Heart right ventricle (tissue), 16 donors: ENCODE measurements around the gene NEUROD6. TPM values are rescaled to one million over a fixed set of nuclear protein-coding genes. Genes with fewer than 3 reads are reported as not detected.

Experiments used
- ATAC-seq, 8 donors: fragments of 200-7000 bp; cut with Tn5 transposase; one replicate each; pipeline ENCODE4 v1.9.1; 2020; ENCODE audit warnings: mild to moderate bottlenecking in 8 of 8, moderate library complexity in 8 of 8, moderate number of reproducible peaks in 1 of 8
- DNase-seq, 2 donors: peaks; one replicate each; pipeline ENCODE4 v3.0.0-alpha.2; 2020
- H3K27ac ChIP-seq, 10 donors: fragments of 200-600 bp; sonication (generic) in 2 of 10; one replicate each; pipeline versions ENCODE4 v1.5.0 to v1.8.0; 2020 to 2022; ENCODE audit warnings: mild to moderate bottlenecking in 3 of 10
- H3K27me3 ChIP-seq, 7 donors: fragments of 200-600 bp; one replicate each; pipeline ENCODE4 v1.8.0; 2021 to 2022; ENCODE audit warnings: mild to moderate bottlenecking in 2 of 7
- H3K36me3 ChIP-seq, 9 donors: fragments of 200-600 bp; sonication (generic) in 1 of 9; one replicate each; pipeline versions ENCODE4 v1.5.0 to v1.8.0; 2020 to 2022; ENCODE audit warnings: mild to moderate bottlenecking in 2 of 9
- H3K4me1 ChIP-seq, 9 donors: fragments of 200-600 bp; sonication (generic) in 1 of 9; one replicate each; pipeline versions ENCODE4 v1.5.0 to v1.8.0; 2020 to 2022; ENCODE audit warnings: mild to moderate bottlenecking in 4 of 9
- H3K4me3 ChIP-seq, 10 donors: fragments of 200-600 bp; sonication (generic) in 2 of 10; one replicate each; pipeline versions ENCODE4 v1.5.0 to v1.8.0; 2020 to 2022; ENCODE audit warnings: mild to moderate bottlenecking in 7 of 10, moderate library complexity in 2 of 10
- H3K9me3 ChIP-seq, 11 donors: fragments of 200-600 bp in 10 of 11; sonication (generic) in 2 of 11; one replicate each; pipeline versions ENCODE4 v1.5.0 to v1.8.0; 2013 to 2022; ENCODE audit warnings: mild to moderate bottlenecking in 2 of 11, control low read depth in 1 of 11, moderate library complexity in 1 of 11
- WGBS, 2 donors: extraction: QIAGEN DNeasy Blood & Tissue Kit; methylation state at CpG; one replicate each; pipeline ENCODE4 v1.1.7; 2013; ENCODE audit warnings: inconsistent platforms in 1 of 2; 5-methylcytosine and 5-hydroxymethylcytosine counted together
- intact Hi-C, 10 donors: fragments of 100-400 bp; cut with DNase I; formaldehyde crosslinking; loops; one replicate each; pipeline versions ENCODE4 v1.11.1 to v1.14.2; 2022
- polyA plus RNA-seq, 2 donors: library from polyadenylated mRNA; stranded (reverse); fragments of 200-250 nt; gene quantifications; one replicate each; pipeline ENCODE4 v1.2.3, GENCODE V29; 2013
- total RNA-seq, 10 donors: library from RNA; stranded (reverse); fragmentation: NEBNext Ultra II Directional in 3 of 10; extraction: Animal tissue kit (Norgen Biotek cat#: 25700) in 3 of 10; gene quantifications; one replicate each; pipeline versions ENCODE4 v1.2.1 to v1.2.4, GENCODE V29; 2021 to 2023
- TF ChIP-seq, protein P1 (sequence below), 9 donors: fragments of 200-600 bp; sonication (generic) in 2 of 9; IDR thresholded peaks; one replicate each; pipeline versions ENCODE4 v1.5.0 to v1.8.0; 2021 to 2022; ENCODE audit warnings: antibody characterized with exemption in 9 of 9, mild to moderate bottlenecking in 5 of 9, moderate library complexity in 1 of 9
- donor health status: Arrhythmogenic right ventricular cardiomyopathy.
- donor health status: ischemic (EF 13 %, LVEDD 7.1; RV severe dilation, severe dysfunction).
- donor health status: healthy with polysubstance abuse.
- donor health status: DM: no; HTN: yes; CAD: no.
- donor health status: DM: no; HTN: no; CAD: no.
- donor health status: ischemic (EF 25% LVEDD 6.9; RV normal size, moderate dysfunction).
- donor health status: ischemic (EF 25% LVEDD 5.7; RV mildly dilated, moderate dysfunction).
- donor health status: healthy.
- donor health status: DM: yes; HTN: yes; CAD: no.
- donor health status: Ischemic cardiomyopathy.
- donor health status: ischemic (EF 35%, LVEDD 5.7; RV mildly dilated, moderate dysfunction).
- donor health status: nonischemic (EF 11% LVEDD 7.7; RV severe dilation, severe dysfunction).
- donor health status: DM: yes; HTN: yes; CAD: no.
- donor health status: PGD.
- donor health status: ischemic (EF 29% LVEDD 5.4; RV normal size, mild dysfunction).
- donor health status: nonischemic (EF 23%, LVEDD 6.1; RV moderate dilation, normal function).

The NEUROD6 gene
- total and polyA plus RNA-seq, 12 donors: not detected

DNA sequence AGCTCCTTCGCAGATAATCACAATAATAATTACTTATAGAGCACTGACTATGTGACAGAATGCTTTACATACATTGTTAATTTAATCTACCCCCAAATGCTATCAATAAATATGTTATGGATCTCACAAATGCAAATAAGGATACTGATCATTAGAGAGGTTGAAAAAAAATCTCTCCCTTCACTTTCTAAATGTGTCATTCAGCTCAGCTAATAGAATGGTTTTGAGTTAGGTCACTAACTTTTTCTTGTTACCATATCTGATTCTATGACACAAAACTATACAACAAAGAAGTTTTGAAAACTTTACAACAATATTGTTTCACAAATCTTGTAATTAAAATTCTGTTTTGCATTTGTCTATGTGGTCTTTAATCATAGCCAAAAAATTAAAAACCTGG is 17.4 kb downstream of the NEUROD6 start:
- no peak for DNase-seq
- peaks cover 0 to 14% (median 5%) of the 10 kb centered on the region in 7 donors for H3K27me3 ChIP-seq
- no peaks in the 10 kb centered on the region for H3K4me1 ChIP-seq
- TF ChIP-seq, protein P1, sequence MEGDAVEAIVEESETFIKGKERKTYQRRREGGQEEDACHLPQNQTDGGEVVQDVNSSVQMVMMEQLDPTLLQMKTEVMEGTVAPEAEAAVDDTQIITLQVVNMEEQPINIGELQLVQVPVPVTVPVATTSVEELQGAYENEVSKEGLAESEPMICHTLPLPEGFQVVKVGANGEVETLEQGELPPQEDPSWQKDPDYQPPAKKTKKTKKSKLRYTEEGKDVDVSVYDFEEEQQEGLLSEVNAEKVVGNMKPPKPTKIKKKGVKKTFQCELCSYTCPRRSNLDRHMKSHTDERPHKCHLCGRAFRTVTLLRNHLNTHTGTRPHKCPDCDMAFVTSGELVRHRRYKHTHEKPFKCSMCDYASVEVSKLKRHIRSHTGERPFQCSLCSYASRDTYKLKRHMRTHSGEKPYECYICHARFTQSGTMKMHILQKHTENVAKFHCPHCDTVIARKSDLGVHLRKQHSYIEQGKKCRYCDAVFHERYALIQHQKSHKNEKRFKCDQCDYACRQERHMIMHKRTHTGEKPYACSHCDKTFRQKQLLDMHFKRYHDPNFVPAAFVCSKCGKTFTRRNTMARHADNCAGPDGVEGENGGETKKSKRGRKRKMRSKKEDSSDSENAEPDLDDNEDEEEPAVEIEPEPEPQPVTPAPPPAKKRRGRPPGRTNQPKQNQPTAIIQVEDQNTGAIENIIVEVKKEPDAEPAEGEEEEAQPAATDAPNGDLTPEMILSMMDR (IDR thresholded peaks at IDR 0.05): no peak
- H3K36me3 ChIP-seq: no peaks in the 10 kb centered on the region
- peaks cover 0 to 6% (median 0%) of the 10 kb centered on the region in 11 donors for H3K9me3 ChIP-seq
- WGBS, 2 donors: 58 to 70% methylated on average over 1 of the region's 1 CpG
- H3K4me3 ChIP-seq: no peak overlapping the region
- intact Hi-C loops: no loop called here
- no peak overlapping the region for H3K27ac ChIP-seq
- no peak for ATAC-seq

DNA sequence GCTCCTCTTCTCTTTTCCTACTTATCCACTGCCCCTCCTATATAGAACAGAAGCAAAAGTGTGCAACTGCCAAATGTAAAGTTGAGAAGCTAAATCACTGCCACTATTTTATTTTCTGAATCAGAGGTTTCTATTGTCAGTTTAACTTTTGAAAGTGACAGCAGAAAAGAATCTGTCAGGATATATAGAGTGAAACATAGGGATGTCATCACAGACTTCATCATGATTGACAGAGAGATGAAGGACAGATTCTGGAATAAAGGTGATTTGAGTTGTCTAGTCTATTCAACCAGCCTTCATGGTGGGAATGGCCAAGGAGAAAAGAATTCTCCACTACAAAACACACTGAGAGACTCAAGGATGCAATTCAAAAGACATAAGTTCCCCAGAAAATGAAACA is 19.9 kb downstream of the NEUROD6 start:
- ATAC-seq (no peak), DNase-seq (no peak)
- peaks cover 0 to 25% (median 5%) of the 10 kb centered on the region in 7 donors for H3K27me3 ChIP-seq
- TF ChIP-seq, protein P1 (IDR thresholded peaks at IDR 0.05): no peak
- H3K27ac ChIP-seq: no peak overlapping the region
- no peaks in the 10 kb centered on the region for H3K36me3 ChIP-seq
- H3K4me1 ChIP-seq: no peaks in the 10 kb centered on the region
- no peak overlapping the region for H3K4me3 ChIP-seq
- intact Hi-C loops: no loop called here
- no peaks in the 10 kb centered on the region for H3K9me3 ChIP-seq

DNA sequence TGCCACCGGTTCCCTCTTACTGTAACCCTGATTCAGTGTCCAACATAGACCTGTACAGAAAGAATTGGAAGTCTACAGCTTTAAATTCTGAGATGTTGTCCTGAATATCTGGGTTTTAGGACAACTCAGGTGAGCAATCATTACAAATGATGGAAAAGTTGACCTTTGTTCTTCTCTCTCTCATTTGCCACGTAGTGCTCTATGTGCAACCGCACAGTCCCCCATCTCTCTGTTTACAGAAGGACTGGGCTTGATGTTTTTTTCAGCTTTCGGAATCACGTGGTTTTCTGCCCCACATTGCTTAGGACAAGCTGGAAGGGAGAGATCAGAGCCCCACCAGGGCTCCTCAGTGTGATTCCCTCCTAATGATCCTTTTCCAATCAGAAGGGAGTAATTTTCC is 22.2 kb downstream of the NEUROD6 start:
- no peak overlapping the region for H3K4me3 ChIP-seq
- no peaks in the 10 kb centered on the region for H3K4me1 ChIP-seq
- no peak for DNase-seq
- intact Hi-C loops: no loop called here
- H3K27me3 ChIP-seq: peaks cover 0 to 45% (median 5%) of the 10 kb centered on the region in 7 donors
- no peaks in the 10 kb centered on the region for H3K9me3 ChIP-seq
- H3K27ac ChIP-seq: no peak overlapping the region
- WGBS, 2 donors: 75 to 79% methylated on average over 5 of the region's 5 CpGs
- ATAC-seq: no peak
- TF ChIP-seq, protein P1 (IDR thresholded peaks at IDR 0.05): no peak
- H3K36me3 ChIP-seq: no peaks in the 10 kb centered on the region

DNA sequence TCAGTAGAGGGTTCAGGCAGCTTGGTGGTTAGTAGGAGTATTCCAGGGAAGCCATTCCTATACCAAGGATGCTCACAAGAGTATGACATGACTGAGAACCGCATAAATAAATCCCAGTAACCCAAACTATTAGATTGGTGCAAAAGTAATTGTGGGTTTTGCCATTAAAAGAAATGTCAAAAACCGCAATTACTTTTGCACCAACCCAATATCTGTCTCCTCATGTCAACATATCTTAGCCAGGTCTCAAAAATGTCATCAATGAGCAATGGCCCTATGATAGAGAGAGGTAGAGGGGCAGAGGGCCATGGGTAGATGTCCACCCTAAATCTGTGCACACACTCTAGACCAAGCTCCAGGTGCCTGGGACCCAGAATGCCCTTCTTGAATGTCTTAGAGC is 23.6 kb downstream of the NEUROD6 start:
- intact Hi-C loops: no loop called here
- Histone ChIP-seq H3K36me3 (no peaks in the 10 kb centered on the region), H3K4me3 (no peak overlapping the region), H3K4me1 (peaks cover 0 to 2% (median 0%) of the 10 kb centered on the region in 9 donors), H3K27me3 (peaks cover 0 to 53% (median 5%) of the 10 kb centered on the region in 7 donors), H3K27ac (no peak overlapping the region), H3K9me3 (no peaks in the 10 kb centered on the region)
- DNase-seq (no peak), ATAC-seq (no peak)
- TF ChIP-seq, protein P1 (IDR thresholded peaks at IDR 0.05): no peak
- WGBS, 2 donors: 65 to 70% methylated on average over 2 of the region's 2 CpGs
